D721Med (cell line): ENCODE results near the gene DCDC1.

Experiments used
- DNase-seq: peaks from one replicate; pipeline ENCODE4 v3.0.0; 2011; ENCODE audit warnings: low spot score; ENCODE audit not compliant: insufficient read length
- FAIRE-seq: peaks from 2 replicates; lab custom pipeline; 2011; peaks lifted over from hg19 to GRCh38; lab: Jason Lieb, UNC
- CTCF ChIP-seq: IDR thresholded peaks from 2 replicates; pipeline ENCODE4 v1.5.1; 2012; ENCODE audit warnings: mild to moderate bottlenecking, control low read depth; ENCODE audit not compliant: insufficient read depth; ENCODE audit errors: missing control alignments

DCDC1 gene

GRCh38 chr11:31131760-31132159 is 237.8 kb downstream of the DCDC1 start:
- FAIRE-seq (no peak), DNase-seq (no peak)
- no peak for TF ChIP-seq CTCF

GRCh38 chr11:31127290-31127689 is 242.2 kb downstream of the DCDC1 start:
- FAIRE-seq (no peak), DNase-seq (no peak)
- no peak for TF ChIP-seq CTCF

GRCh38 chr11:31120428-31120827 is 249.1 kb downstream of the DCDC1 start:
- no peak for FAIRE-seq
- no peak for TF ChIP-seq CTCF
- DNase-seq: no peak

- TF ChIP-seq CTCF: no peak
- FAIRE-seq (no peak), DNase-seq (no peak)
These were observed 251.0 kb downstream of the DCDC1 start for GRCh38 chr11:31118566-31118965.

GRCh38 chr11:31117038-31117437 is 252.5 kb downstream of the DCDC1 start:
- FAIRE-seq (no peak), DNase-seq (no peak)
- no peak for TF ChIP-seq CTCF

- FAIRE-seq: no peak
- TF ChIP-seq CTCF: no peak
- DNase-seq: no peak
These were observed 255.1 kb downstream of the DCDC1 start for GRCh38 chr11:31114442-31114841.

GRCh38 chr11:31110830-31111229 is 258.7 kb downstream of the DCDC1 start:
- FAIRE-seq: no peak
- TF ChIP-seq CTCF: no peak
- no peak for DNase-seq
